Panc1 (cell line): Measurements from ENCODE around the gene TFB1M.

Source experiments
- CTCF ChIP-seq: fragments of 450-650 bp; IDR thresholded peaks from 2 replicates; pipeline ENCODE4 v1.5.1; 2017; ENCODE audit warnings: mild to moderate bottlenecking
- POLR2AphosphoS5 ChIP-seq: IDR thresholded peaks from 2 replicates; pipeline ENCODE4 v1.6.1; 2012; ENCODE audit warnings: mild to moderate bottlenecking, low read depth, low read length, moderate library complexity

GRCh38 chr6:155319902-155320301 lies 5.6 kb upstream of the TFB1M start:
- no peak for TF ChIP-seq CTCF
- no peak for TF ChIP-seq POLR2AphosphoS5
